CD4-positive, alpha-beta T cell (primary cell): ENCODE measurements around the gene CYP26C1. TPM values are rescaled to one million over a fixed set of nuclear protein-coding genes. Genes with fewer than 3 reads are reported as not detected.

Experiments
- ATAC-seq: fragments of 200-7000 bp; cut with Tn5 transposase; one replicate; pipeline ENCODE4 v1.10.0; 2022; ENCODE audit warnings: mild to moderate bottlenecking; ENCODE audit not compliant: poor library complexity
- CTCF ChIA-PET: fragments of 350-600 bp; sonication (Branson Sonifier 250); formaldehyde crosslinking; loops from one replicate; lab custom pipeline; 2021; ENCODE audit warnings: antibody characterized with exemption, inconsistent platforms; lab: Charles Lee
- POLR2A ChIA-PET: fragments of 350-600 bp; sonication (Branson Sonifier 250); formaldehyde crosslinking; loops from one replicate; lab custom pipeline; 2021; ENCODE audit warnings: antibody characterized with exemption, inconsistent platforms; lab: Charles Lee
- DNase-seq, 14 experiments: peaks; one replicate each; pipeline ENCODE4 v3.0.0-alpha.2; 2013 to 2020; ENCODE audit warnings: mixed read lengths in 2 of 14
- H3K27ac ChIP-seq, 2 donors: one replicate each; pipeline versions ENCODE4 v1.5.1 to v1.7.0; 2013; ENCODE audit warnings: low read length in 2 of 2, low read depth in 1 of 2, mild to moderate bottlenecking in 1 of 2
- H3K27me3 ChIP-seq, 2 experiments: 1 replicate in 1 of 2; 2 replicates in 1 of 2; pipeline versions ENCODE4 v1.6.1 to v1.7.0; 2013; ENCODE audit warnings: low read length in 2 of 2, control low read depth in 1 of 2, mild to moderate bottlenecking in 1 of 2, moderate library complexity in 1 of 2; ENCODE audit not compliant: insufficient read depth in 2 of 2, control insufficient read depth in 1 of 2
- H3K36me3 ChIP-seq: one replicate; pipeline ENCODE4 v1.6.1; 2013; ENCODE audit warnings: low read length, control low read depth; ENCODE audit not compliant: insufficient read depth
- H3K4me1 ChIP-seq: one replicate; pipeline ENCODE4 v1.6.1; 2013; ENCODE audit warnings: low read length, control low read depth; ENCODE audit not compliant: insufficient read depth
- H3K4me3 ChIP-seq: one replicate; pipeline ENCODE4 v1.5.1; 2013; ENCODE audit warnings: mild to moderate bottlenecking, low read length, moderate library complexity
- H3K9me3 ChIP-seq, 2 experiments: 1 replicate in 1 of 2; 2 replicates in 1 of 2; pipeline versions ENCODE4 v1.6.1 to v1.7.0; 2013; ENCODE audit warnings: low read length in 2 of 2, mild to moderate bottlenecking in 2 of 2, control low read depth in 1 of 2, moderate library complexity in 1 of 2; ENCODE audit not compliant: control insufficient read depth in 1 of 2, insufficient read depth in 1 of 2
- H3K27ac Mint-ChIP-seq: one replicate; pipeline ENCODE4 v1.8.0; 2020; ENCODE audit warnings: mixed read lengths
- H3K27me3 Mint-ChIP-seq: one replicate; pipeline ENCODE4 v1.8.0; 2021; ENCODE audit warnings: mixed read lengths
- H3K36me3 Mint-ChIP-seq: one replicate; pipeline ENCODE4 v1.8.0; 2021; ENCODE audit warnings: low read depth, mixed read lengths
- H3K4me1 Mint-ChIP-seq: one replicate; pipeline ENCODE4 v1.8.0; 2021; ENCODE audit warnings: low read depth, mixed read lengths
- H3K4me3 Mint-ChIP-seq: one replicate; pipeline ENCODE4 v1.8.0; 2020; ENCODE audit warnings: mild to moderate bottlenecking, mixed read lengths
- H3K9me3 Mint-ChIP-seq: one replicate; pipeline ENCODE4 v1.8.0; 2020; ENCODE audit warnings: mixed read lengths
- CTCF ChIP-seq: fragments of 200-600 bp; IDR thresholded peaks from one replicate; pipeline ENCODE4 v1.8.0; 2022; ENCODE audit warnings: antibody characterized with exemption, mild to moderate bottlenecking
- intact Hi-C, 2 experiments: fragments of 100-400 bp; cut with DNase I in 1 of 2; cut with micrococcal nuclease in 1 of 2; formaldehyde crosslinking; loops; one replicate each; pipeline versions ENCODE4 v1.15.1 to v1.9.0; 2023 to 2025; cut with DNase I, micrococcal nuclease
- total RNA-seq, 174 experiments: library from RNA in 2 of 174; stranded (reverse) in 2 of 174; gene quantifications; one replicate each; pipeline ENCODE4 v1.2.3 and lab custom pipeline; 2021 to 2026

Gene CYP26C1
- total RNA-seq, 2 experiments from 2014 or later: 0.14 TPM; not detected in 1

GRCh38 chr10:93069245-93069561, 8.6 kb downstream of the CYP26C1 start:
- Mint-ChIP-seq H3K27me3 (peaks cover 78% of the 10 kb centered on the region), H3K36me3 (no peaks in the 10 kb centered on the region), H3K4me1 (peaks cover 46% of the 10 kb centered on the region), H3K9me3 (no peaks in the 10 kb centered on the region), H3K27ac (no peak overlapping the region), H3K4me3 (no peak overlapping the region)
- peaks cover 25% of the 10 kb centered on the region for H3K4me1 ChIP-seq
- no peak for DNase-seq
- CTCF ChIA-PET: no interaction called here
- no peak for TF ChIP-seq CTCF
- no peak for ATAC-seq
- H3K27ac ChIP-seq: no peak overlapping the region
- POLR2A ChIA-PET: no interaction called here
- peaks cover 0 to 8% of the 10 kb centered on the region in 2 experiments for H3K9me3 ChIP-seq
- H3K27me3 ChIP-seq: peaks cover 56 to 86% of the 10 kb centered on the region in 2 experiments
- no peak overlapping the region for H3K4me3 ChIP-seq
- intact Hi-C loops: no loop called here
- H3K36me3 ChIP-seq: no peaks in the 10 kb centered on the region

- Mint-ChIP-seq H3K4me3 (no peak overlapping the region), H3K9me3 (no peaks in the 10 kb centered on the region), H3K27ac (no peak overlapping the region), H3K27me3 (peaks cover 78% of the 10 kb centered on the region), H3K36me3 (no peaks in the 10 kb centered on the region), H3K4me1 (peaks cover 43% of the 10 kb centered on the region)
- ATAC-seq (no peak), DNase-seq (no peak)
- Histone ChIP-seq H3K27me3 (peaks cover 70 to 86% of the 10 kb centered on the region in 2 experiments), H3K27ac (no peak overlapping the region), H3K4me3 (no peak overlapping the region), H3K36me3 (no peaks in the 10 kb centered on the region), H3K4me1 (peaks cover 39% of the 10 kb centered on the region), H3K9me3 (peaks cover 0 to 16% of the 10 kb centered on the region in 2 experiments)
- CTCF ChIA-PET: no interaction called here
- no peak for TF ChIP-seq CTCF
- intact Hi-C loops: no loop called here
- POLR2A ChIA-PET: no interaction called here
Observed at GRCh38 chr10:93070378-93071176, 10.0 kb downstream of the CYP26C1 start.

- no peaks in the 10 kb centered on the region for H3K36me3 Mint-ChIP-seq
- peaks cover 73 to 88% of the 10 kb centered on the region in 2 experiments for H3K27me3 ChIP-seq
- H3K27ac ChIP-seq: no peak overlapping the region
- no peak overlapping the region for H3K4me3 Mint-ChIP-seq
- TF ChIP-seq CTCF: no peak
- ATAC-seq: no peak
- ChIA-PET CTCF (no interaction called here), POLR2A (no interaction called here)
- H3K9me3 Mint-ChIP-seq: no peaks in the 10 kb centered on the region
- peaks cover 39% of the 10 kb centered on the region for H3K4me1 ChIP-seq
- intact Hi-C loops: no loop called here
- no peak for DNase-seq
- no peaks in the 10 kb centered on the region for H3K36me3 ChIP-seq
- H3K27ac Mint-ChIP-seq: no peak overlapping the region
- H3K27me3 Mint-ChIP-seq: peaks cover 81% of the 10 kb centered on the region
- H3K9me3 ChIP-seq: peaks cover 0 to 16% of the 10 kb centered on the region in 2 experiments
- peaks cover 46% of the 10 kb centered on the region for H3K4me1 Mint-ChIP-seq
- no peak overlapping the region for H3K4me3 ChIP-seq
Observed at GRCh38 chr10:93071177-93071472, 10.5 kb downstream of the CYP26C1 start.
